ENCODE data around the gene CRTAP.
"Not testable (repeated sequence)": the region's sequence is repeated elsewhere in the genome, so short reads cannot be mapped to it uniquely, and the experiment has no call there.

The CRTAP gene

DNA sequence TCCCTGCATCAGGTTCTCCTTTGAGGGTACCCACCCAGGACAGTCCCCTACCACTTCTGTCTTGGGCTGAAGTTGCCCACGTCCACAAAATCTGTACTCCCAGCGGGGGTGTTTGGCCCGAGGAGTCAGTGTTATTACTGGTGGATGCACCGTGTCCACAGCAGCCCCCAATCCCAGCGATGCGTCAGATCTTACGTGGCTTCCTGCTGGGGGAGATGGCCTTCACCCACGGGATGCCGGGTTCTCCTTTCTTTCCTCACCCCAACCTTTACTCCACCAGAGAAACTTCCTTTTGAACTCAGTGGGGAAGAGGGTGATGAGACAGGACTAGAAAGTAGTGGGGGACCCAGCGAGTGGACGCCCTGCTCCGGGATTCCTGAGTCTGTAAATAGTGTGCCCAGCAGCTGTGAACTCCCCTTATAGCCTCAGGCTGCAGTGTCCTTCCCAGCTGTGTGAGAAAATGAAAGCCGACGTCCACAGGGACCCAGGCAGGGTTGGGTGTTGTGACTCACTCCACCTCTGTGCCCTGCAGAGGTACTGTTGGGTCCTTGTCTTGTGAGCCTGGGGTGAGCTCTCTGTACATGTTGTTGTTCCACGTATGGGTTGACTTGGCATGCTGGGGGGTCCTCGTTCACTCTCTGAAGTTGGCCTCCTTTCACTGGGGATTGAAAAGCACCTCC is 31.5 kb downstream of the CRTAP start:
- no peak for DNase-seq

DNA sequence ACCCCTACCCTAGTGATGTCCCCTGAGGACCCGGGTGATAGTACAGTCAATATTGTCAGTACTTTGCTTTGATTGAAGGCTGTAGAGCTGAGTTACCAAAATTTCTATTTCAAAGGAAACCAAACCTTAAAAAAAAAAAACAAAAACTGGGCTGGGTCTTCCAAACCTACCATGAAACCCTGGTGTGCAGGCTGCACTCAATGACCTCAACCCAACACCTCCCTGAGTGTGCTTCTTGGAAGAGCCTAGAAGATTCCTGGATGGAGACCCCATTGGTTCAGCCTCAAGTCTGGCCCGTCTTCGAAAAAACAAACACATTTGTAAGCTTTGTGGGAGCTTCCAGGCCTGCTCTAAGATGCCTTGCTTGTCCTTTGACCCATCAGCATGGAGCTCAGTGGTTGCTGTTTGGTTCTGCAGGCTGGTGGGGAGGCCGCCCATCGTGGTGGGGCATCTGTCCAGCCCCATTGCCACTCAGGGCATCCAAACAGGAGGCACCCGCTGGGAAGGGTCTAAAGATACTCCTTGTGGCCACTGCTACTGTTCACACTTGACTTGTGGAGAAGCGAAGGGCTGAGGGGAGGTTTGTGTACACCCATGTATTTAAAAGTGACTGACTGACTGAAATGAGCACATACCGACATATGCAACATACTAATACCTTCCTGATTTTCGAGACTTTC is 32.2 kb downstream of the CRTAP start:
- no peak for DNase-seq

DNA sequence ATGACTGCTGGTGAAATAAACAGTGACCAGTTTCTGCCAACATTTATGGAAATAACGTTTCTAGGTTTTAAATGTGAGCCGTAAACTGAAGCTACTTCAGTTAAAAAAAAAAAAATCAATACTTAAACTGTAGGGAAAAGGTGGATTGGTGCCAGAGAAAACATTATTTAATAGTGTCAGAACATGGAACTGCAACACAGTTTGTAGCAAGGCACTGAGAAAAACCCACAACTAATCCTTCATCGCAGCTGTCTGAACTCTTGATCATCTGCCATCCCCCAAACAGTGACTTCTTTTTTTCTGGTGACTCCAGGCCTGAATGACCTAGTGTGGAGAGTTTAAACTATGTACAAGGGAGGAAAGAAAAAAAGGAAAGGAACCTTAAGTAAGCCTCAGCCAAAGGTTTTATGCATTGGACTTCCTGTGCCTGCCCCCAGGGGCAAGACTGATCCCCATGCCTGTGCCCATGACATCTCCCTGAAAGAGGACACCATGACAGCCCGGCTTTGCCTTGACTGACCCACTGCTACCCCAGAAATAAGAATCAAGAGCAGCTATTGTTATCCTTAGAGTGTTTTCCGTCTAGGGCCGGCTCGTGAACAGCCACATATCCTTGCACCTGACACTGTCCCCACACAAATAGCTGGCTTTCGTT is 33.1 kb downstream of the CRTAP start:
- DNase-seq: no peak

DNA sequence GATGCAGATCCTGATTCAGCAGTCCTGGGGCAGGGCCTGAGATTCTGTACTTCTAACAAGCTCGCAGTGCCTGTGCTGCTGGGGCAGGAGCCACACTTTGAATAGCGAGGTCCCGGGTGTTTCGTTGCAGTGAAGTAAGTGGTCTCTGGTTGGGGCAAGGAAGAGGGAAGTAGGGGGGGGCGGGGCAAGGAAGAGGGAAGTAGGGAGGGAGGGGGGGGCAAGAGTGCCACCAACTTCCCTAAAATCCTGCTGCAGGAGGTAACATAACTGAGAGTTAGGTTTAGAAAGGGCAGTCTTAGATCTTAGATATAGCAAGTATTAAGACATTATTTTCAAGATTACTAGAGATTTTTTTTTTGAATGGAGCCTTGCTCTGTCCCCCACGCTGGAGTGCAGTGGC is 35.5 kb downstream of the CRTAP start:
- DNase-seq: no peak

DNA sequence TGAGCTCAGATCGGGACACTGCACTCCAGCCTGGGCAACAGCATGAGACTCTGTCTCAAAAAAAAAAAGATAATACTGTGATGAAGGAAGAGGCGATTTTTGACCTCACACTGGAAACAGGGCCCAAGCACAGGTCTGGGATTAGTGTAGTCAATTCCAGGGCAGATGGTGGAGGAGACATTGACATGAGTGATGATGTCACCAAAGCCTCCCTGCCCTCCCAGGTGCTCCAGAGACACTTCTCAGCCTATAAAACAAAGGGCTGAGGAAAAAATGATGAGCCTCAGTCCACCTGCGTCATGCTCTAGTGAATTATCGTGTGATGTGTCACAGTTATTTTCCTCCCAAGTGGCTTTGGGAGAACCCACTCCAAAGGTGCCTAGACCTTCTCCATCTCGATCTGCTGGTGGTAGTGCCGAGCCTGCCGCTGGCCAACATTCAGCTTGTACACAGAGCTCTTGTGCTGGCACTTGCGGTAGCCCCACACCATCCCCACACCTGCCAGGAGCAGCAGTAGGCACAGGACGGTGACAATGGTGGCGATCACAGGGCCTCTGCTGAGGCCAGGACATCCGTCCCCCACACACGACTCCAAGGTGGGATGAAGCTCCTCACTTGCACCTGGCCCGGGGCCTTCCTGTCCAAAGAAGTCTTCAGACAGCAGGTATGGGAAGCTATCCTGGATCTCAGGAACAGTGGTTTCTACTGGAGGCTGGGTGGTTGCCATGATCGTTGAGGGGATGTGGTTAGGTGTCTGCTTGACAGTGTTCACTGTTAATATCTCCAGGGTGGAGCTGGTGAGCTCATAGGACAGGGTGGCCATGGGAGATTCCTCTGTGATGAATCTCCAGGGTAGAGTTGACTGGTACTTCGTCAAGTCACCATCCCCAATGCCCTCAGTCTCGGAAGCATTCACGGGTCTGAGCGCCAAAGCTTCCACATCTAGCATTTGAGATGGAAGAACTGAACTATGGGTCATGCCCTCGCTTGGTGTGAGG is 38.8 kb downstream of the CRTAP start:
- no peak for DNase-seq

DNA sequence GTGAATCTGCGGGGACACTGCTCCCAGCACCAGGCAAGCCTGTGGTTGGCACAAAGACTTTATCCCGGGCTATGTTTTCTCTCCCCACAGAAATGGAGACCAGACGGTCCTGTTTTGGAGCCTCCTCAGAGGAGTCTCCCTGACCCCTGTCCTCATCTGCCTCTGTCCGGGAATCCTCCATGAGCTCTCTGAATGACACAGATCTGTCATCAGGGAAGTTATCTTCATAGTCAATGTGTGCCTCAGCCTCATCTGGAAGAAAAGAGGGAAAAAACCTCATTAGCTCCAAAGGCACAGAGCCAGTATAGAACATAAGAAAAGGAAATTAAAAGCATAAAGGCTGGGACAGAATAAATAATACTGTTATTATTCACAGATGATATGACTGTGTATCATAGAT is 40.0 kb downstream of the CRTAP start:
- DNase-seq: no peak

DNA sequence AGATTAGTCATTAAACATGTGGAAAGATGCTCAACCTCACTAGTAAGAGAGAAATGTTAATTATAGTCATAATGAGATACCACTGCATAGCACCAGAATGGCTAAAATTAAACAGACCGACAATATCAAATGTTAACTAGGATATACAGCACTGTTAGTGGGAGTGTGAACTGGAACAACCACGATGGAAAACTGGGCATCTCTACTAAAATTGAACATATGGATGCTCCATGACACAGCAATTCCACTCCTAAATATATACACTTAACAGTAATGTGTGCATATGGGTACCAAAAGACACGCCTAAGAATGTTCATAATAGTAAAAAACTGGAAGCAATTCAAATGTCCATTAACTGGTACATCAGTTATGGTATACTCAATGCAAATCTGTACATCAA is 41.5 kb downstream of the CRTAP start:
- no peak for DNase-seq

DNA sequence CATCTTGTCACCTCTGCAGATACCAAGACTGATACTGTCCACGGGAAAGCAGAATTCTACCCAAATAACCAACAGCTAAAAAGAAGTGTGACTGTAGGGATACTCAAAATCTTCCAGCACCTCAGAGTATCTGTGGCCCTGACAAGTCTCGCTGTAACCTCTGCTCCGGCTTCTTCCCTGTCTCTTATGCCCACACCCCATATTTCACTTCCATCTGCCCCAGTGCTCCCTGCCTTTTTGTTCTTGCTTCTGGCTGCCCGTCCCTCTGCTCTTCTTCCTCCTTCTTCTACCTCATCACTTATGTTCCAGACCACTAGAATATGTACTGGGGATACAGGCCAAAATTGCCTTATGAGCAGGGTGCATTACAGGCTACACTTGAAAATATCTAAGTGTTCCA is 45.4 kb downstream of the CRTAP start:
- no peak for DNase-seq

DNA sequence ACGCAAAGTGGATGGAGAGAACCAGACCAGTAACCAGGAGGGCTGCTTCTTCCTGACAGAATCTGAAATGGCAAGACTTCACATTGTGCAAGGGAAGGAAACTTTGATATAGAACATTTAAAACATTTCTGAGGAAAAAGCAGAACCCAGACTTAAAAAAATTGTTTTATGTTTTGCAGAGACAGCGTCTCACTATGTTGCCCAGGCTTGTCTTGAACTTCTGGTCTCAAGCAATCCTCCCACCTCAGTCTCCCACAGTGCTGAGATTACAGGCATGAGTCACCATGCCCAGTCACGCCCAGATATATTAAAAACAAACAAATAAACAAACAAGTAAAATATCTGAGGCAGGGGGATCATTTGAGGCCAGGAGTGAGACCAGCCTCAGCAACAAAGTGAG is 46.2 kb downstream of the CRTAP start:
- DNase-seq: no peak

DNA sequence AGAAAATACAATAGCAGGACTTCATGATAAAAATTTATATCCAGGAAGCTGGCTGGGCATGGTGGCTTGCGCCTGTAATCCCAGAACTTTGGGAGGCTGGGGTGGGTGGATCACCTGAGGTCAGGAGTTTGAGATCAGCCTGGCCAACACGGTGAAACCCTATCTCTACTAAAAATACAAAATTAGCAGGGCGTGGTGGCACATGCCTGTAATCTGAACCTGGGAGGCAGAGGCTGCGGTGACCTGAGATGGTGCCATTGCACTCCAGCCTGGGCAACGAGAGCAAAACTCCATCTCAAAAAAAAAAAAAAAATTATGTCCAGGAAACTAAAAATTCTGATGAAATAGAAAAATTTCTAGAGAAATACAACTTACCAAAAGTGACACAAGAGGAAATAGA is 48.8 kb downstream of the CRTAP start:
- DNase-seq: not testable (repeated sequence)

DNA sequence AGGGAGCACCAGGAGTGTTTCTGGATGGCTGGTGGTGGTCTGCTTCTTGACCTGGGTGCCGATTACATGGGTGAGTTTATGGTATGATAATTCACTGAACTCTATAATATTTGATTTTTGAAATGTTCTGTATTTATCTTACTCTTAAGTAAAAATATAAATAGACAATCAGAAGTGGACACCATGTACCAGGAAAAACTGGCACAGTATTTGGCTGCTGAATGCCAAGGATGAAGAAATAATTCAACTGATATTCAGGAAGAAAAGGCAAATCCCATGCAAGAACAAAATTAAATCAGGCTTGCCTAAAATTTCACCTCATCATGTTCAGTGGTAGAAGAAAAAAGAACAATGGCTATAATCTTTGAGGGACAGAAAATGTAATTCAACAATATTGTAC is 51.6 kb downstream of the CRTAP start:
- no peak for DNase-seq

DNA sequence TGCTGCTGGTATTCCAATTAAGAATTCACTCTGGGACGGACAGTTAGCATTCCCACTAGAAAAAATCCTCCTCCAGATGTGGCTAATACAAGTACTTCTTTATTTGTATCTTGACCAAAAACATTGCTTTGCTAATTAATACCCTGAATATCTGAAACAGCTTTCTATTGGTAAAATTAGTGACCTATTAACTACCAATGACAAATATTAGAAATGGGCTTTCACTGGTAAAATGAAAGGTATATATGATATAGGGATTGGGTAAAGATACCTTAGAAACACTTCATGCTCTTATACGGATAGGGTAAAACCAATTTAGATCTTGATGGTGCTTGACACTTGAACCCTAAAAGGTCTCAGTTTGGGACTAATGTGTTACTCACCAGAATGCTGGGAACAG is 52.3 kb downstream of the CRTAP start:
- no peak for DNase-seq

DNA sequence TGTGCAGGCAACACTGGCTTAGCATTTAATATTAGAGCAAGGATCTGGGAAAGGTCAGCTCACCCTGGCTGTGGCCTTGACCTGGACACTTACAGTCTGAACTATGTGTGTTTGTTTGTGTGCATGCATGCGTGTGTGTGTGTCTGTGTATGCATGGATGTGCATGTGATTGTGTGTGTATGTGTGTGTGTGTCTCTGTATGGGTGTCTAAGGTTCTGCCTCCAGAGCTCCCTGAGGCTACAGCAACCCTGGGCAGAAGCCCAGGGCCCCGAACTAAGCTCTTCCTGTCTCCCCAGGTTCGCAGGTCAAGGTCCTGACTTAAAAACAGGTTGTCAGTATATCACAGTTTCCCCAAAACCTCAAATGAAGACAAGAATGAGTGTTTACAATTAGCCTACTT is 53.5 kb downstream of the CRTAP start:
- no peak for DNase-seq

DNA sequence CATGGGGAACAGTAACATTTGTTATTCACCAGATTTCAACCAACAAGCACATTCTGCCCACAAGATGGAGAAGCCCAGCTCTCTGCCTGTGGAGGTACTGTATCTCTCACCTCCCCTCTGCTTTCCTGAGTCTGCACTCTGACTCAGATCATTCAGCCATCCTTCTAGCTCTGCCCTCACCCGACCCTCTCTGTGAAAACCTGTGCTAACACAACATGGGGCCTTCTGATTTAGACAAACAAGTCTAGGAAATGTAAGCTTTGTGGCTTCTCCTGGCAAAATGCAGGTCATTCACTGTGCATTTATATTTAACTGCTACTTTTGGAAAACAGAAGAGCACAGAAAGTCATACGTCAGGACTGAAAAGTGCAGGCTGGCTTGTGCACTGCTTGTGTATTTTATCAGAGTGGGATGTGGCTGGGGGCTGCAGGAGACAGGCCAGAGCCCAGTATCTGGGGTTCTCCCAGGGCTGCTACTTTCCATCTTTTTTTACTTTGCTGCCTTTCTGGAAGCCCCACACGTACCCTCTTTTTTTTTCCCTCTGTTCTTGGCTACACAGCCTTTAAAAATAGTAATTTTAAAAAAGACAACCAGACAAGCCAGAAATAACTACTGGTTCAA is 54.0 kb downstream of the CRTAP start:
- DNase-seq: no peak

DNA sequence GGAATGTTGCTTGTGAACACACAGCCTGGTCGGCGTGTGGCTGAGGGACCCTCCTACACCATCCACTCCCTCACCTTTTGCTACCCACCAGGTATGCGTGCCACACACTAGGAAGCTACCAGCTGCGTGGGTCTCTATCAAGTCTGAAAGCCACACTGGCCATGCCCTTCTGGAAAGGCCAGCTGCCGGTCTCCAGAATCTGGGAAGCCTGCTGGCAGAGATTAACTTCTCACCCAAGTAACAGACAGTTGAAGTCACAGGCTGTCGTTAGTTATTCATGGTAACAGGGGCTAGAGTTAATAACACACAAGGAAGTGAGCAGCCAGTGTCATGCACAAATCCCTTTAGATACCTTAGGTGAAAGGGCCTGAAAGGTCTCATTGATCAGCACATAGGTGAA is 56.7 kb downstream of the CRTAP start:
- DNase-seq: no peak

DNA sequence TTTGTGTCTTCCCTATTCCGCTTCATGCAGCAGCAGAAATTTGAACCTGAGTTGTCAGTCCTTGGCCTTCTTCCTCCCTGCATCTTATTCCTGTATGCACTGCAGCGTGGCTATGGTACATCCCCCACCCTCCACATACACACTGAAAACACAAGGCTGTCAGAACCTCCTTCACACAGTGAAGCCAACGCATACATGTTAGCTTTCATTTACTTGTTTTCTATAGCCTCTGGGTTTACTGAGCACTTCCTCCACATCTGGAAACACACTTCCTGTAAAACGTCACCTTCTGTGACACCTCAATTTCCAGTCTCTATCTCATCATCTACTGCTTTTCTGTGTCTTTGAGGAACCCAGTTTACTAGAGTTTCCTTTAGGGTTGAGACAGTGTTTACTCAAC is 57.8 kb downstream of the CRTAP start:
- DNase-seq: no peak

DNA sequence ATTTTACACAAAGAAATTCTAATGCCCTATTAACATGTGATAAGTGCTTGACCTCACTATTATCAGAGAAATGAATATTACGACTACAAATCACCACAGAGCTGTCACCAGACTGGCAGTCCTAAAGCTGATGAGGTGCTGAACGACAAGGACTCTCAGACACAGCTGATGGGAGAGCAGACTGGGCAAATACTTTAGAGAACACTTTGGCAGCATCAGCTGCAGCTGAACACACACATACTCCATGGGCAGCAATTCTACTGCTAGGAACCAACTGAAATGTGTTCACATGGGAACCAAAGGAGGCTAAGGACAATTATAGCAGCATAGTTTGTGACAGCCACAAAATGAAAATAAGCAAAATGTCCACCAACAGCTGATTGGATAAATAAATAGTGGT is 59.3 kb downstream of the CRTAP start:
- DNase-seq: no peak

DNA sequence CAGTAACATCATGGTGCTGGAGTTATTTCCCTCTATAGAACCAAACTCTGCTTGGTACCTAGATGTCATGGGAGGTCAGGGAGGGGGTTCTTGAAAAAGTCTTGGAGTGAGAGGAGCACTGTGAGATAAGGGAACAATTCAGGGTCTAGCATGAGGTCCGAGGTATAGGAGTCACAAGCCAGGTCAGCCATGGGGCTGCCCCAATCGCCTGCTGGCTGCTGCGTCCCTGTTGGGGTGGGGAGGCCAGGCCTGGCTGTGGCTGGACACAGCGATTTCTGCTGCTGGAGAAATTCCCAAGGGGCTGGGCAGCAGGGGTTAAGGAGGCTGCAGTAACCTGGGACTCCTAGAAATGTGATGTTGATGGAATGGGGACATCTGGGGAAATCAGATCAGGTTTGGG is 59.9 kb downstream of the CRTAP start:
- DNase-seq: no peak

DNA sequence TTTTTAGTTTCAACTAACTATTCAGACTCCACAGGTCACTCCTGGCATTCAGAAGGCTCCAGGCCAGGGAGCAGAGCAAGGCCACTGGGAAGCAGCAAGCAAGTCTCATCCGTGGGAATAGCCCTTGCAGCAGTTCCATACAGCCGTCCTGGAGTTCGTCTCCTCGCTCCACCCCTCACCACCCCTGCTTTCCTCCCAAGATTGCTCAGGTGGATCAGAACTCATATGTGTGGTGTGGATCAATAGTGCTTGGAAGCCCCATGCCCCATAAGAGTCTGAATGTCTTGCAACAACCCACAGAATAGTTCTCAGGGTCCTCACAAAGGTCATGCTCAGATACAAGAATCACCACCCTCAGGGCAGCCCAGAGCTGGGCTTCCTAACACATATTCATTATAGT is 60.3 kb downstream of the CRTAP start:
- no peak for DNase-seq

DNA sequence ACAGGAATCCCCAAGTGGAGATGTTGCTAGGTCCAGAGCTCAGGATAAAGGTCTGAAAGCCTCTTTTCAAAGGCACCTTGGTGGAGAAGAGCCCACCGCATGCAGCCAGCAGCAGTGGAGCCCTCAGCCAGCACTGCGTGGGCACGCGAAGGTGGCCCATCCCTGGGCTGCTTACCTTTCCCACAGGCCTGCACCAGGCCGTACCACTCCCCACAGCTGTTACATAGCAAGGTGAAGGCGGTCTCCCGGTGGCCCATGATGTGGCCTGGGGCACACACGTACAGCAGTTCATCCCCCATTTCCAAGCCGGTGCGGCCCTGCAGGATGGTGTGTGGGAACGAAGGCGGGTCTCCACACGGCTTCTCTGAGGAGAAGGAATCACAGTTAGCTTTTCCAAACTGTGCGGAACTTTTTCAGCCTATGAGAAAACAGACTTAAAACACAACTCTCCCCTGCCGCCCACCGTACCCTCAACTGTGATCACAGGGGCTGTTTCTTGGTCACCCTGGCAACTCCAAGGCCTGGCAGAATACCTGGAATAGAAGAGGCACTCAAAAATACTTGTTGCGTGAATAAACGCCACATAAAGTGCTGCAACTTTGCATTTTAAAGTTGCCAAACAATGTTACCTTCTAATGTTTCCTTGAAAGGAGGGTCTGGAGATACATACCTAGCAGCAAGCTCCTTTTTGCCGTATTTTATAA is 61.0 kb downstream of the CRTAP start:
- no peak for DNase-seq

DNA sequence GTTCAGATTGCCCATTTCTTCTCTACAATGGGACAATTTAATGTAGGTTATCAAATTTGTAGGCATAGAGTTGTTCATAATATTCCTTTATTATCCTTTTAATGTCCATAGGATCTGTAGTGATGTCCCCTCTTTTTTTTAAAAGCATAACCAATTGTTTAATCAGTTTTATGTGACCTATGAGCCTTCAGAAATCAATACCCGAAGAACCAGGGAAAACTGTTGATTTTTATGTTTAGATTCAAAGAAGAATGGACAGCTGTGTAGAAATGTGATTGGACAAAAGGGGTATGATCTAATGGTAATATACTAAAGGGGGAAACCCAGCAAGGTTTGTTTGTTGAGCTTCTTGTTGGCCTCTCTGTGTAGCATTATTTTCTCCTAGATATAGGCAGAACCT is 65.3 kb downstream of the CRTAP start:
- no peak for DNase-seq

DNA sequence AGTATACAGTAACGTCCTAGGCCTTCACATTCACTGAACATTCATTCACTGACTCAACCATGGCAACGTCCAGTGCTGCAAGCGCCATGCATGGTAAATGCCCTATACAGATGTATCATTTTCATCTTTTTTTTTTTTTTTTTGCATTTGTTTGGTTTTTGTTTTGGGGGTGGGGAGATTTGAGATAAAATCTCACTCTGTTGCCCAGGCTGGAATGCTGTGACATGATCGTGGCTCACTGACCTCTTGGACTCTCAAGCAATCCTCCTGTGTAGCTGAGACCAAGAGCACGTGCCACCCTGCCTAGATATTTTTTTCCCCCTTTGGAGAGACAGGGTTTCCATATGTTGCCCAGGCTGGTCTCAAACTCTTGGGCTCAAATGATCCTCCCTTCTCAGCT is 67.4 kb downstream of the CRTAP start:
- DNase-seq: no peak

All from activated CD8-positive, alpha-beta memory T cell treated with anti-CD3 and anti-CD28 coated beads, Interleukin-2, amount 50 U/mL, for 48 hours (primary cell).